ENCODE measurements around the gene KLHDC9. TPM values are rescaled to one million over a fixed set of nuclear protein-coding genes. Genes with fewer than 3 reads are reported as not detected.
A peak's percentile ranks its signal among the peaks of the same experiment; 100 is the strongest.

Gene KLHDC9
- total RNA-seq, 1 donor from 2014 or later, result 6.5 TPM

DNA sequence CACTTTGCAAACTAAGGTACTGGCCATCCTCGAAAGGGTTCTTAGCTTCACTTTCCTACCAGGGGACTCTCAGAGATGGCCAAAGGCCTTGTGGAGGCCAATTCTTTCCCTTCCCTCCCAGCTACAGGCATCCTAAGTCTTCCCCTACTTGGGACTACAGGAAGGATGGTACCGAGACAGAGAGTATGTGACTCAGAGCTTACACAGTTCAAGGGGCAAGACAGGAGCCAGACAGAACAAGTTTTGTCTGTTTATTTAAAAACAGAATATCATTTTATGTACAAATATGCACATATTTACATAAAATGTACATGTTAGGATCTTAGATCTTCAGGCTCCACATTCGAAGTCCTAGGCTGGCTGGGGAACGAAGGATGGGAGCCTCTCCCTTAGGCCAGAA is 27.4 kb upstream of the KLHDC9 start:
- H3K4me3 ChIP-seq (ENCODE audit: low read depth, low read length), result no peak overlapping the region
- TF ChIP-seq CTCF (conservative IDR thresholded peaks at IDR 0.05; ENCODE audit: low read depth, low read length), result no peak
- DNase-seq (ENCODE audit: low read depth), result no peak

DNA sequence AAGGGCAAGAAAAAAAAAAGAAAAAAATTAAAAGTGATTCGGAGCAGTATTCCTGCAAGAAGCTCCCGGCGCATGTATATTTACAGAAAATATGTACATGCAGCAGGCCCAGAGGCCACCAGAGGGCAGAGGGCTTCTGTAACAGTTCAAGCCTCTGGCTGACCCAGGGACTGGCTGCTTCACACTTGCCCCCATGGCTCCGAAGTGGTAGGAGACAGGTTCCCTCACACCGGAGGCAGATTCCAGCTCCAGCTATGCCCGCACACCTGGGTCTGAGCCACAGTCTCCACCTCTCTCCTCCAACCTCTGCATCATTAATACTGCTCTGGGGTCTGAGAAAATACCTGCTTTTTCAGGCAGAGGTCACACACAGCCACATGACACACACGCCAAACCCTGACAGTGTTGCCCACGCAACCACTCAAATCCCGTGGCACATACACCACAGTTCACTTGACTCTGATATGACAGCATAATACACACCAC is 26.2 kb upstream of the KLHDC9 start:
- DNase-seq (ENCODE audit: low read depth), result no peak
- TF ChIP-seq CTCF (conservative IDR thresholded peaks at IDR 0.05; ENCODE audit: low read depth, low read length), result peak; percentile 73
- H3K4me3 ChIP-seq (ENCODE audit: low read depth, low read length), result no peak overlapping the region

GRCh38 chr1:161072751-161073449 is 25.3 kb upstream of the KLHDC9 start:
- no peak overlapping the region for H3K4me3 ChIP-seq (ENCODE audit: low read depth, low read length)
- no peak for TF ChIP-seq CTCF (conservative IDR thresholded peaks at IDR 0.05; ENCODE audit: low read depth, low read length)
- DNase-seq (ENCODE audit: low read depth), result no peak

GRCh38 chr1:161073474-161074121 is 24.6 kb upstream of the KLHDC9 start:
- no peak for DNase-seq (ENCODE audit: low read depth)
- no peak overlapping the region for H3K4me3 ChIP-seq (ENCODE audit: low read depth, low read length)
- no peak for TF ChIP-seq CTCF (conservative IDR thresholded peaks at IDR 0.05; ENCODE audit: low read depth, low read length)

DNA sequence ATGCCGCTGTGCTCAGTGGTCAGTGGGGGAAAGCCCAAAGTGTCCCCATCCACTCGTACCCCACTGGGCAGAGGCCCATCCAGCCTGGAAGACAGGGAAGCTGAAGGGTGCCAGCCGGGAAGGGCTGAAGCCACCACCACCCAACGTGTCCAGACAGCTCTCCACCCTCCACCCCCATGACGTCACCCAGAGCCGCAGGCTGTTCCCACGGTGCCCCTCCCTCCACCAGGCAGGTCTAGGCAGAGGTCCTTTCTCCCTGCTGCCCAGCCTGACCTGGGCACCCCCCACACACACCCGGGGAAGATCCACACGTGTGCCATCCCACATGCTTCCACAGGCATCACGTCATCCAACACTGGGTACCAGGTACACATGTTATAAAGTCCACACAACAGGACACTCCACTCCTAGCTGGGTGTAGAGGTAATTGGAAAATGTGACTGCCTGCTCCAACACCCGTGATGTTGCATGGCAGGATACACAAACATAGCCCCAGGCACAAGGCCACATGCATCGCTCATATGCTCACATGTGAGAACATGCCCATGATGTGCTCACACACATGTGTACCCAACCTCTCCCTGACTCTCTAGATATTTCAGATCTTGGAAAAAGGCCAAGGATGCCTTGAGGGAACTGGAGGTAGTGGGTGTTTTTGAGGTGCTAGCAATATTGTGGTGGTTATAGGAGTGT is 23.3 kb upstream of the KLHDC9 start:
- no peak for DNase-seq (ENCODE audit: low read depth)
- TF ChIP-seq CTCF (conservative IDR thresholded peaks at IDR 0.05; ENCODE audit: low read depth, low read length), result no peak
- no peak overlapping the region for H3K4me3 ChIP-seq (ENCODE audit: low read depth, low read length)

GRCh38 chr1:161076410-161076809 is 21.8 kb upstream of the KLHDC9 start:
- no peak for DNase-seq (ENCODE audit: low read depth)
- H3K4me3 ChIP-seq (ENCODE audit: low read depth, low read length), result no peak overlapping the region
- no peak for TF ChIP-seq CTCF (conservative IDR thresholded peaks at IDR 0.05; ENCODE audit: low read depth, low read length)
